Upper lobe of right lung (tissue), 1 donor: Measurements from ENCODE around the gene C6orf132. TPM values are rescaled to one million over a fixed set of nuclear protein-coding genes. Genes with fewer than 3 reads are reported as not detected.
A peak's percentile ranks its signal among the peaks of the same experiment; 100 is the strongest.

Experiments
- ATAC-seq: fragments of 200-7000 bp; cut with Tn5 transposase; one replicate; pipeline ENCODE4 v1.9.1; 2020; ENCODE audit warnings: mild to moderate bottlenecking, moderate library complexity
- DNase-seq: peaks from one replicate; pipeline ENCODE4 v3.0.0-alpha.2; 2020
- H3K27ac ChIP-seq: fragments of 200-600 bp; one replicate; pipeline ENCODE4 v1.8.0; 2022
- H3K27me3 ChIP-seq: fragments of 200-600 bp; one replicate; pipeline ENCODE4 v1.8.0; 2022; ENCODE audit warnings: mild to moderate bottlenecking
- H3K36me3 ChIP-seq: fragments of 200-600 bp; one replicate; pipeline ENCODE4 v1.8.0; 2022
- H3K4me1 ChIP-seq: fragments of 200-600 bp; one replicate; pipeline ENCODE4 v1.8.0; 2022
- H3K4me3 ChIP-seq: fragments of 200-600 bp; one replicate; pipeline ENCODE4 v1.8.0; 2022; ENCODE audit warnings: mild to moderate bottlenecking
- H3K9me3 ChIP-seq: fragments of 200-600 bp; one replicate; pipeline ENCODE4 v1.8.0; 2022
- intact Hi-C: fragments of 100-400 bp; cut with DNase I; formaldehyde crosslinking; loops from one replicate; pipeline ENCODE4 v1.11.0; 2022
- total RNA-seq: library from RNA; stranded (reverse); fragmentation: NEBNext Ultra II Directional; extraction: Animal tissue kit (Norgen Biotek cat#: 25700); gene quantifications from one replicate; pipeline ENCODE4 v1.2.1, GENCODE V29; 2021
- TF ChIP-seq, protein P1 (sequence below): fragments of 200-600 bp; IDR thresholded peaks from one replicate; pipeline ENCODE4 v1.8.0; 2022; ENCODE audit warnings: antibody characterized with exemption
- donor health status: DM: no; HTN: yes; CAD: no; lungs with severe emphysema.

The C6orf132 gene
- total RNA-seq, 1 donor from 2014 or later: 11.5 TPM

DNA sequence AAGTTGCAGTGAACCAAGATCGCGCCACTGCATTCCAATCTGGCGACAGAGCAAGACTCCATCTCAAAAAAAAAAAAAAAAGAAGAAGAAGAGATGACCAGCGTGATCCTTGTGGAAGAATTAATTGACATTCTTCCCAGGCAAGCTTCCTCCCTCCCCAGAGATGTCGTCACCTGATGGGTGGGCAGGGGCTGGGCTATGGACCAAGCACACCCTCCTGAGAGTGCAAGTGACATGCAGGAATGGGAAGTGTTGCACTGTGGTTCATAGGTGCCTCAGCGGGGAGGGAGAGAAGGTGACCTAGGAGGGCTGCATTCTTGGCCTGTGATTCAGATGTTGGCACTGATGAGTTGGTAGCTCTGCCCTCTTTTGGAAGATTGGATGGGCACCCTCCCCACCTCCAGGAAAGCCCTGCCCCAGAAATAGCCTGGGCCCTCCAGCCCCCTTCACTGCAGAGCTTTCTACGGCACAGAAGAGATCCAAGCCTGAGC, 54.3 kb downstream of the C6orf132 start:
- no peak overlapping the region for H3K27ac ChIP-seq
- H3K4me1 ChIP-seq: peaks cover 9% of the 10 kb centered on the region
- TF ChIP-seq, protein P1, sequence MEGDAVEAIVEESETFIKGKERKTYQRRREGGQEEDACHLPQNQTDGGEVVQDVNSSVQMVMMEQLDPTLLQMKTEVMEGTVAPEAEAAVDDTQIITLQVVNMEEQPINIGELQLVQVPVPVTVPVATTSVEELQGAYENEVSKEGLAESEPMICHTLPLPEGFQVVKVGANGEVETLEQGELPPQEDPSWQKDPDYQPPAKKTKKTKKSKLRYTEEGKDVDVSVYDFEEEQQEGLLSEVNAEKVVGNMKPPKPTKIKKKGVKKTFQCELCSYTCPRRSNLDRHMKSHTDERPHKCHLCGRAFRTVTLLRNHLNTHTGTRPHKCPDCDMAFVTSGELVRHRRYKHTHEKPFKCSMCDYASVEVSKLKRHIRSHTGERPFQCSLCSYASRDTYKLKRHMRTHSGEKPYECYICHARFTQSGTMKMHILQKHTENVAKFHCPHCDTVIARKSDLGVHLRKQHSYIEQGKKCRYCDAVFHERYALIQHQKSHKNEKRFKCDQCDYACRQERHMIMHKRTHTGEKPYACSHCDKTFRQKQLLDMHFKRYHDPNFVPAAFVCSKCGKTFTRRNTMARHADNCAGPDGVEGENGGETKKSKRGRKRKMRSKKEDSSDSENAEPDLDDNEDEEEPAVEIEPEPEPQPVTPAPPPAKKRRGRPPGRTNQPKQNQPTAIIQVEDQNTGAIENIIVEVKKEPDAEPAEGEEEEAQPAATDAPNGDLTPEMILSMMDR: no peak
- no peak overlapping the region for H3K4me3 ChIP-seq
- no peaks in the 10 kb centered on the region for H3K36me3 ChIP-seq
- ATAC-seq: peak; percentile 79
- no peaks in the 10 kb centered on the region for H3K9me3 ChIP-seq
- H3K27me3 ChIP-seq: no peaks in the 10 kb centered on the region
- intact Hi-C loops: no loop called here
- no peak for DNase-seq

DNA sequence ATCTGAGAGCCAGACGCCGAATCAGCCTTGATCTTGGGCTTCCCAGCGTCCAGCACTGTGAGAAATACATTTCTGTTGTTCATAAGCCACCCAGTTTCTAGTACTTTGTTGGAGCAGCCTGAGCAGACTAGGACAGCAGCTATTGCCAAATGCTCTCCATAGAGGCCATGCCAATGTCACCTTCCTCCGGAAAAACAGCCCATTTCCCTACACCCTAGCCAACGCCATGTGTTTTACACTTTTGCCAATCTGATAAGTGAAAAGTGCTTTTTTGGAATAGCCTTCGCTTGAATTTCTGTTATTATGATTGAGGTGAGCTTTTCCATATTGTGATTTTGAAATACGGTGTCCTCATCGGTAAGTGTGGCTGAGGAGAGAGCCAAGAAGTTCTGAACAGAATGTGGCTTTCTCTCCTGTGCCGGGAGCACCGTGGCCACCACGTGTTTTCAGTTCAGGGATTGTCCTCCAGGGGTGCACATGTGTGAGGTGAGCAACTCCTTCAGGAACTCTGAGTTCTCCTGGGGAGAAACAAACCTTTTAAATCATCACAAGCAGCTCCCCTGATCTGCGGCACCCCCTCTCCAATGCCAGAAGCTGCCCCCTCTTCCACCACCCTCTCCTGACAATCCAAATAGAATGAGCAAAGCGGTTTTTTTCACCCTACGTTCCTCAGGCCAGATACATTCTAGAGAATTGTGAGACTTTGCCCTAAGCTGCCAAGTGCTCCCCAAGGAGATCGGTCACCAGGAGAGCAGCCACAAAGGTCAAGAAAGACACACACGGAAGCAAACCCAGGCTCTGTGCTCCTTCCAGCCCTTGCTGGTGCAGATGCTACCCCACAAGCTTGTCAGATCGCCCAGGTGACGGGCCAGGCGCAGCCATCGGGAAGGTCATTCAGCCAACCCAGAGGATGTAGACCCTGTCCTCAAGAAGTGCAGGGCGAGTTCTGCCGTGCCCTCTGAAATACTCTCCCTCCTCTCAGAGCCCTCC, 56.1 kb downstream of the C6orf132 start:
- ATAC-seq (peak; percentile 45), DNase-seq (no peak)
- peaks cover 9% of the 10 kb centered on the region for H3K4me1 ChIP-seq
- H3K27me3 ChIP-seq: no peaks in the 10 kb centered on the region
- no peaks in the 10 kb centered on the region for H3K36me3 ChIP-seq
- no peaks in the 10 kb centered on the region for H3K9me3 ChIP-seq
- TF ChIP-seq, protein P1: peak; percentile 23
- no peak overlapping the region for H3K27ac ChIP-seq
- intact Hi-C loops: no loop called here
- H3K4me3 ChIP-seq: no peak overlapping the region

GRCh38 chr6:42084889-42085288, 57.5 kb downstream of the C6orf132 start:
- ATAC-seq (no peak), DNase-seq (no peak)
- Histone ChIP-seq H3K4me1 (peaks cover 9% of the 10 kb centered on the region), H3K27ac (no peak overlapping the region), H3K36me3 (peaks cover 9% of the 10 kb centered on the region), H3K4me3 (no peak overlapping the region), H3K27me3 (no peaks in the 10 kb centered on the region), H3K9me3 (no peaks in the 10 kb centered on the region)
- TF ChIP-seq, protein P1: no peak
- intact Hi-C loops: no loop called here

- Histone ChIP-seq H3K27ac (no peak overlapping the region), H3K27me3 (no peaks in the 10 kb centered on the region), H3K9me3 (no peaks in the 10 kb centered on the region), H3K36me3 (peaks cover 12% of the 10 kb centered on the region), H3K4me3 (no peak overlapping the region), H3K4me1 (peaks cover 9% of the 10 kb centered on the region)
- DNase-seq (no peak), ATAC-seq (no peak)
- TF ChIP-seq, protein P1: no peak
- intact Hi-C loops: no loop called here
These were observed 58.9 kb downstream of the C6orf132 start for GRCh38 chr6:42083530-42083929.

- Histone ChIP-seq H3K4me1 (peaks cover 12% of the 10 kb centered on the region), H3K36me3 (peaks cover 33% of the 10 kb centered on the region), H3K27me3 (no peaks in the 10 kb centered on the region), H3K27ac (no peak overlapping the region), H3K9me3 (no peaks in the 10 kb centered on the region), H3K4me3 (no peak overlapping the region)
- TF ChIP-seq, protein P1: no peak
- intact Hi-C loops: loop anchor here (5.0 kb wide), 1 partner anchor 87 kb away; no protein-coding TSS in a partner anchor
- no peak for DNase-seq
- no peak for ATAC-seq
These were observed 62.4 kb downstream of the C6orf132 start for GRCh38 chr6:42079941-42080464.
